GM19395 (cell line): Measurements from ENCODE around the gene CST11.

ENCODE experiments used
- ATAC-seq: cut with Tn5 transposase; IDR thresholded peaks from one replicate; pipeline ENCODE4 v1.9.1; 2021; ENCODE audit warnings: mild to moderate bottlenecking, moderate library complexity; ENCODE audit not compliant: unreplicated experiment

The CST11 gene

DNA sequence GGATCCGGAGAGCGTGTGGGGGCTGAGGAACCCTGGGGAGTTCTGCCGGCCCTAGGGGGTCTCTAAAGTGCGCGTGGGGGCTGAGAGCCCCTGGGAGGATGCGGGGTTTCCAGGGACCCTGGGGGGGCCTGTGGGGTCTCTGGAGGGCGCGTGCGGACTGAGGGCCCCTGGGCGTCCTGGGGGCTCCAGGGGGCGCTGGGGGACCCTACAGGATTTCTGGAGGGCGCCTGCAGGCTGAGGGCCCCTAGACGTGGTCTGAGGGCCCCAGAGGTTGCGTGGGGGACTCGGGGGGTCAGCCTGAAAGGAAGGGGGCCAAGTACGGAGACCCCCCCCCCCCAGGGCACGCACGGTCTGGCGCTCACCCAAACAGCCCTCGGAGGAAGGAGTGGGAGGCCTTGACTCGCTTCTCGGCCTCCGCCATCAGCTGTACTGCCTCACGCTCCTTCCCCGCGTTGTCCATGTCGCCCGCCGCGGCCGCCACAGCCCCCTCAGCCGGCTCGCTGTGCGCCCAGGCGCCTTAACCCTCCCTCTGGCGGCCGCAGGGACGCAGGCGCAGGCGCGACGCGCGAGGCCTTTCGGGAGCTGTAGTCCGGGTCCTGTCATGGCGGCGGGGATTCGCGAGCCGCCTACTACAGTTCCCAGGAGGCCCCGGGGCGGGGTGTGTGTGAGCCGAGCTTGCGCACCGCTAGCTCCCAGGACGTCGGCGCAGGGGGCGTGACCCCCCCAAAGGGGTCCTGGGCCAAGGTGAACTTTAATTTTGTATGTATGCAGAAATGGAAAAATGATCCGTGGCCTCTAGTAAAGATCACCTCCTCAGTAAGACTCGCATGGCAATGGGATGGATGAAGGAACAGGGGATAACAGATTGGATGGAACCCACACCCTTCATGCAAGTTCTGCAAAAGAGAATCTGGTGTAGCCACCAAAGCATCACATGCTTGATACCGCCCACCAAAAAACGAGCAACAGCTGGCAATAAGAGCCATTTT is 31.4 kb downstream of the CST11 start, which contains the start of gene NAPB:
NAPB (minus strand) TSS at position 546 of the 989 bp plus-strand sequence; CDS start at position 460, 86 bp downstream.
- ATAC-seq: peak; percentile 95

DNA sequence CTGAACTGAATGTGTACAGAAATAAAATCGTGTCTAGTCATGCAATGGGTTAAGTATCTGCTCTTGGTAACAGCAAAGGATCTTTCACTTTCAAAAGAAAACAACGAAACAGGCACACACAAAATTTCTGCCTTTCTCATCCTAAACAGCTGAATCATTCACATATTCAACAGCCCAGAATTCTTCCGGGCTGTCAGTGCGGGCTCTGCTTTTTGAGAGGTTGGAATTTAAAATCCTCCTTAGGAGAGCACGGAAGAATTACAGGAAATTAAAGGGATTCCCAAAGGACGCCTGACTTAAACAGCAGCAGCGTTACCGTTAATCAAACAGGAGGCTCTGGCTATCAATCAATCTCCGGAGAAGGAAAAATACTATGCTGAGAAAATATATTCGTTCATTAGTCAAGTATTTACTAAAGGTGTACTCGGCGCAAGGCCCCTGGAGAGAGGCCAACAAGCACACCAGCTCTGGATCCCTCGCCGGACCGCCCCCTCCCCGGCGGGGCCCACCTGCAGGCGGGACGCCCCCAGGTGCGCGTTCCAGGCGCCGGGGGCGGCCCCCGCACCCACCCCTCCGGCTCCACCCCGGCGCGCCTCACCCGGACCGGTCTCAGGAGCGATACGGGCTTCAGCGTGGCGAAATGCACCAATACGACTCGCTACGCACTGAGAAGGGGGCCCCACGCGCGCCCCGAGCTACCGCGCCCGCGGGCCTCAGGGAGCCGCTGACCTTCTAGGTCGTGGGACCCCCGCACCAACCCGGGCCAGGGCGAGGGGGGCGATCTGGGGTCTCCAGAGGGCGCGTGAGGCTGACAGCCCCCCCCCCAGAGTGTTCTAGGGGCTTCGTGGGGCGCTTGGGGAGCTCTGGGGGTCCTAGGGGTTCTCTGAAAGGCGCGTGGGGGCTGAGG is 32.4 kb downstream of the CST11 start:
- peak; percentile 42 for ATAC-seq

DNA sequence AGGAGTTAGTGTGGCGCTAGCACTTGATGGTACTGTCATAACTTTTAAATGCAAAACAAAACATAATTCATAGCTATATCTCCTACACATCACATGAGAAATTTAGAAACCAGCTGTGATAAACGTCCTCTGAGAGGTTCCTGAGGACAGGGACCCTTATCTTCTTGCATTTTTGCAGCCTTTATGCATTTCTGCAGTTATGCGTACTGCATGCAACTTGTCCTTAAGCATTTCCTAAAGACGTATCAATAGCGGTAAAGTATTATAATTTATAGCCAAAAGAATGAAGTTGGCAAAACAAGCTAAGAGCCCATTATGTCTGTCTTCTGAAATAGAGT is 33.0 kb downstream of the CST11 start:
- ATAC-seq: no peak

DNA sequence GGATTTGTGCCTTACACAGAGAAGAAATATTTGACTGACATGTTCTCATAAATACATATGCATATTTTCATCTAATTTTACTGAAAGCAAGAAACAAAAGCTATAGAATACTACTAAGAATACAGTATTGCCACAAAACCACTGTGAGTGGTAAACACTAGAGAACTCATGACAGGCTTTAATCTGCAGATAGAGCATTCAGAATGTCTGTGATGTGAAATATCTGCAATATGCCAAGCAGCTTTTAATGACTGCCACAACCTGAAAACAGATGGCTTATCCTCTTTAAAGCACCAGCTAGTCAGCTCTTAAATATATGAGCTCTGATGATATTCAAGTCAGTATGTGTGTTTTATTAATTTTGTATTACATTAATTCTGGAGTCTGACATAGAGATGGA is 34.8 kb downstream of the CST11 start:
- no peak for ATAC-seq

DNA sequence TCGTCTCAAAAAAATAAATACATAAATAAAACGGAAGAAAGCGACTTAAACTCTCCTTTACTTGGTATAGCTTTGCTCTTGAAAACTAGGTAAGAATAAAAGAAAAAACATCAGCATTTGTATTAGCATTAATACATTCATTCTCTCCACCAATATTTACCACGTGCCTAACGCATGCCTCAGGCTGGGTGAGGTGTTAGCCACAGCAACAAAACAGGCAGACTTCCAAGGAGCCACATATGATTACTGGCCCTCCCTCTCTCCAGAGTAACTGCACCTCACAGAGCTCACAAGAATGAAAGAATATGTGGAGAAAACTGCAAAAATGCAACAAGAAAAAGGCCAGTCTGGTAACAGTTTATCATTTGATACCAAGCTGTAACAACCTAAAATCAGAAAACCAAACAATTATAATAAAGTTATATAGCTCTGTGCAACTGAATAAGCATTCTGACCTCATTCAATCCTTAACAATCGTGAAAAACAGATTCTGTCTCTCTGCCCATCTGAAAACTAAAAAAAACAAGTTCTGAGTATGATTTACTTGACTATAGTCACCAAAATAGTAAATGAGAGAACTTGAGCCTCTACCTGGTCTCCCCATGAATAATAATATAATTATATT is 36.6 kb downstream of the CST11 start:
- ATAC-seq: no peak

DNA sequence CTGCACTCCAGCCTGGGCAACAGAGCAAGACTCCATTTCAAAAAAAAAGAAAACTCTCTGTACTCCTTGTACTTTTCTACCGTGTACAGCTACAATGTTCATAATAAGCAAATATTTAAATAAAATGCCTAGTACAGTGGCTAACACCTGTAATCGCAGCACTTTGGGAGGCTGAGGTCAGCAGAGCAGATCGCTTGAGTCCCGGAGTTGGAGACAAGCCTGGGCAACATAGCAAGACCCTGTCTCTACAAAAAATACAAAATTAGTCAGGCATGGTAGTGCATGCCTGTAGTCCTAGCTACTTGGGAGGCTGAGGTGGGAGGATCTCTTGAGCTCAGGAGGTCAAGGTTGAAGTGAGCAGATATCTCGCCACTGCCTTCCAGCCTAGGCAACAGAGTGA is 37.1 kb downstream of the CST11 start:
- ATAC-seq: no peak

DNA sequence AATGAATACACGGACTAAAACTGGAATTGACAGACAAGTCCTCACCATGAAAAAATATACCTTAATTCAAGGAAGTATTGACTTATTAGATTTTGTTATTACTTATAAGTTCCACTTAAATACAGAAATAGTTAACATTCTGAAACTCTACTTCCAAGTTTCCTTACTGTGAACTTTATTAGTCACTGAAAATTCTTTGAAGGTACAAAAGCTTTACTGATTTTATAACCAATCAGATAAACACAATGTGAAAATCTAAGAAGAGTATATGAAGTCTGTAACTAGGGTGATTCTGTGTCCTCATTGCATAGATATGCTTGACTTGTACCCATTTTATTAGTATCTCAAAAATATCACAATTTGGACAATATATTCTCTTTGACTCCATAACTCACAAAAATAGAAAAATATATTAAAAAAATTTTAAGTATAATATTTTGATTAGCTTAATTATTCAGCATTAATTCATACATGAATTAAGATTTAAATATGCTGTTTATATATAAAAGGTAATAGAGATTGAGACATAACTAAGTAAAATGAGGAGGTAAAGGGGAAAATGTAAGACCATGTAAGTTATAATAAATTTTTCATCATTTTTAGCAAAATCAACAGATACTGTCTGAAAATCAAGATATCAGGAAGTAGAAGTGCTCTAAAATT is 38.0 kb downstream of the CST11 start:
- no peak for ATAC-seq

DNA sequence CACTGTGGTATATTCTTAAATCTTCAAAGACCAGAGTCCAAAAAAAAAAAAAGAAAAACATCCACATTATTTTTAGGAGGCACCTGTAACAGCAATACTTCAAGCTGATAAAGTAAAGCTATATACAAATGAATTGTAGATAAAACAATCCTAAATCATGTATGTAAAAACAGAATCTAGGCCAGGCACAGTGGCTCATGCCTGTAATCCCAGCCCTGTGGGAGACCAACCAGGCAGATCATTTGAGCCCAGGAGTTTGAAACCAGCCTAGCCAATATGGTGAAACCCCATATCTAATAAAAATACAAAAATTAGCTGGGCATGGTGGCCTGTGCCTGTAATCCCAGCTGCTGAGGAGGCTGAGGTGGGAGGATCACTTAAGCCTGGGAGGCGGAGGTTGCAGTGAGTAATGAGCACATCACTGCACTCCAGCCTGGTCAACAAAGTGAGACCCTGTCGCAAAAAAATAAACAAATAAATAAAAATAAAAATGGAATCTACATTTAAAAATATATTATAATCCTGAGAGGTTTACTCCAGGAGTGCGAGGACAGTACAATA is 38.7 kb downstream of the CST11 start:
- no peak for ATAC-seq

DNA sequence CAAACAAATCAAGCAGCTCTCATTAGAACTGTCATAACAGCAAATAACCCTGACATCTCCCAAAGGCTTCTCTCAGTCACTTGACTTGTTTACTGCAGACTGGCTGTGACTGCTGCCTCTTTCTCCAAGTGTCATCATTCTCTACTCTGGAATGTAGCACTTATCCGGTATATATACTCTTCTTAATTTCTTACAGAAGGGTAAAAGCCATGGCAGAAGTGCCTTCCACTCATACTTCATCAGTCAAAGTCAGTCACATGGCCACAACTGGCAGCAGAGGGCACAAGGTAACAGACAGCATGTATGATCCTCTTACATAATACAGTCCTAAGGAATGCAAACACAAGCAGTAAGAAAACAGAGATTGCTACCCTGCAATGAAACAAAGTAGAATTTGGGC is 40.6 kb downstream of the CST11 start:
- ATAC-seq: no peak

DNA sequence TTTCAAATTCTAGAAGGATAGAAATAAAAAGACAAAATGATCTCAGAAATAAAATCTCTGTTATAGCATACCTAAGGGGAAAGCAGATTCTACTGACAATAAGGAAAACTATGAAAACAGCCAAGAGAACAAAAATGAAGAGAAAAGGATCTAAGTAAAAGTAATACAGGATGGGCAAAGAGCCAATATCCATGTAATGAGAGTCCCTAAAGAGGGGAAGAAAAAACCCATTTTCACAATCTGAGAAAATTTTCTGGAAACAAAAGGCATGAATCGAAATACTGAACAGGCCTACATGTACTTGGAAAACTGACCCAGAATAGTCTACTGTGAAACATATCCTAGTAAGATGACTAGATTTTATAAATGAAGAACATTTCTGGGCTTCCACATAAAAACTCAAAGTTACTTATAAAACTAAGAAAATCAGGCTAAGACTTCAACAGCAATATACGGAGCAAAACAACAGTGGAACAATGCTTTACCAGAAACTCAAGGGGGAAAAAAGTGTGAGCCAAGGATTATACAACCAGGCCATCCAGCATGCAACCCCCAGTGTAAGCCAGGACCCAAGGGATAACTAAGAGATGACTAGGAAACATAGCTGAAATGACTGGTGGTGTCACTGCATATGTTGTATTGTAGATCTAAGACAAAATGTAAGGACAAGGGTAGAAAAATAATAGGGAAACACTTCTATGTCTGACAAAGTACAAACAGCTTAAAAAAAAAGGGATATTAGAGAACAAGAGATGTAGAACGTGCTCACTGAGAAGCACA is 41.6 kb downstream of the CST11 start:
- no peak for ATAC-seq

DNA sequence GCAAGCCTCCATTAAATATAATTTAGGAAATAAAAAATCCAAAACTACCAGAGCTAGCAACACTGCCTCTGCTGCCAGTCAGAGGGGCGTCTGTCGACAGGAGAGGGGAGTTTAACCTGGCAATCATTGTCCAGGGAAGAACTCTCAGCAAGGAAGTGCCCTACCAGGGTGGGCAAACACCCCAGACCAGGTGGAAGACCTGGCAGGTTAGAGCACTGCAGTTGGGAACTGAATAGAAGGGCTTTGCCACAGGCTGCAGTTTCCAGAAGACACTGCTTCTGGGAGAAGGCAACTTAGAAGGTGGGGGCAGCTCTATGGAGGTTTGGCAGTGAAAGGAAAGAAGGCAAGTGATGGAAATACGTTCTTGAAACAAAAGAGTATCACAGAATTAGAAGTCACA is 42.9 kb downstream of the CST11 start:
- ATAC-seq: no peak

DNA sequence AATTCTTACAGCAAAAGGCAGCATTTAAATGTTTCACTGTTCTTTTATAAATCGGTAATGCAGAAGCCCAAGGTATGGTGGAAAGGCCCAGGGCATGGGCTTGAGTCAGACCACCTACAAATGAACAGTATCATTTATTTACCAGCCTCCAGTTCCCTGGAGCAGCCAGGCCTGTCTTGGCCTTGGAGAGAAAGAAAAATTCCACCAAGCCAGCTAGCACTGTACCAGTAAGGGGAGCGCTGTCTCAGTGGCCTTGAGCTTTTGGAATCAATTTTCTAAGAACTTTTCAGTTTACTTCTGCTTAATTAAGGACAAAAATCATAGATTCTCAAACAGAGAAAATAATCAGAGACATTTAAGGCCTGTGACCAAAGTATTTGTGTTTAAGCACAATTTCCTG is 43.7 kb downstream of the CST11 start:
- no peak for ATAC-seq

DNA sequence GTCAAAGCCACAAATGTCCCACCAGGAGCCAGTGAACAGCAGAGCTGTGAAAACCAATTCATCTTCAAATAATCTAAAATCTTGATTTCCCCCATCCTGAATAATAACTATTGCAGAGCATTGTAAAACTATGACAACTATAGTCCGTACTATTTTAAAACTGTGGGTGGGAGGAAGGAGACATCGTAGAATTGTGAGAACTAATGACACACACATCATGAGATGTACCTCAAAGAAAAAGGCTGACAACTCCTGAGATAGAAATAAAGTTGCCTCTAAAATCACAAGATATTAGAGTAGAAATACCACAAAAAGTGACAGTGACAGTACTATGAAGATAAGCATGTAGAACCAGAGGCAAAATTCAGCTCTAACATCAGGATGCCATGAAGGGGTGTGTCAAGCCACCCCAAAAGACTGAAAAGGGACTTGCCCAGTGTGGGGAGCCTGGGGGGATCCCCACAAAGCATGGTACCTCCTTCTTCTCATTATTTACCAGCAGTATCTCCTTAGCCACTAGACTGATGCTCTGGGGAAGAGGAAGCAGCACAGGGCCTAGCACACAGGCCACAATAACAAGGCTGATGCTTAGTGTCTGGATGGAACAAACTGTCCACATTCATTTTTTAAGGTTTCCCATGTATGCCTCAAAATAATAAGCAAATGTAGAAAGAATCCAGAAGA is 44.8 kb downstream of the CST11 start:
- peak; percentile 81 for ATAC-seq

DNA sequence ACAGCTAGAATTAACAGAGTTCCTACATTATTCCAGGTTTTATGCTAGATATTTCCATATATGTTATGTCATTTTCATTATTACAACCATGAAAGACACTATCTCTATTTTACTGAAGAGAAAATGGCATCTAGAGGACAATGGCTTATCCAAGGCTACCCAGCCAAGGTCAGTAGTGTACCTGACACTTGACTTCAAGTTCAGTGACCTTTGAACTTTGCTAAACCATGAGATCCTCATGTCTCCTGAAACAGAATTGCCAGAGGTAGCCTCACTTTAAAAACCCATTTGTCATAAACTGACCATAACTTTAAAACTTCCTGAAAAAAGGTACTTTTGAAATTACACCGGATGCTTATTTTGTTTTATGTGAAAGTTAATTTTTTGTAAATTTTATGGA is 45.8 kb downstream of the CST11 start:
- no peak for ATAC-seq

DNA sequence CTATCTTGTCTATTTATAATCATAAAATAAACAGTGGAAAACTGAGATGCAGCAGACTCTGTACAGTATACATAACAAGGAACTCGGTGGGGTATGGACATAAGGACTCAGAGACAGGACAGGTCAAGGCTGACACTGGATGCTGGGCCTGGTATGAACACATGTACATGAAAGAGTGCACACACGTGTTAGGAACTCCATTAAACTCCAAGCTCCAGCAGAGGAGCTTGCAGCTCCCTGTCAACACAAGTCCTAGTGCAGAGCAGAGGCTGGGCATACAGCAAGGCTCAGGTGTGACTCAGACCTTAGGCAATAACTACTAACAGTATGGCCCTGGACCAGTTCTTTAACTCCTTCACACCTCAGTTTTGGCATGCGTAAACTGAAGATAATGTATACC is 48.5 kb downstream of the CST11 start:
- no peak for ATAC-seq

DNA sequence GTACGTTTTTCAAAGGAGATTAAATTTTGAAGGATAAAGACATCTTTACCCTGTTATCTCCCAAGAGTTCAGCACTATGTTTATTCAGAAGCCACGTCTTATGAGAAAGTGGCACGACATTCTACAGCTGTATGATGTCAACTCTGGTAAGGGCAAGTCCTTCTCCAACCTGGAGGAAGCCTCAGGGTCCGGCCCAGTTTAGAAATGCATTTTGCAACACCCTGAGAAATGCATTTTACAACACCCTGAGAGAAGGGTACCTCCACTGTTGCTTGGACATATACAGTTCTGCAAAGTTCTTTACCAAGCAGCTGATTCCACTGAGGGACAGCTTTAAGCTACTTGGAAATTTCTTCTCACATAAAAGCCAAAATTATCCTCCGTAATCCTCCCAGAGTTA is 48.9 kb downstream of the CST11 start:
- no peak for ATAC-seq

DNA sequence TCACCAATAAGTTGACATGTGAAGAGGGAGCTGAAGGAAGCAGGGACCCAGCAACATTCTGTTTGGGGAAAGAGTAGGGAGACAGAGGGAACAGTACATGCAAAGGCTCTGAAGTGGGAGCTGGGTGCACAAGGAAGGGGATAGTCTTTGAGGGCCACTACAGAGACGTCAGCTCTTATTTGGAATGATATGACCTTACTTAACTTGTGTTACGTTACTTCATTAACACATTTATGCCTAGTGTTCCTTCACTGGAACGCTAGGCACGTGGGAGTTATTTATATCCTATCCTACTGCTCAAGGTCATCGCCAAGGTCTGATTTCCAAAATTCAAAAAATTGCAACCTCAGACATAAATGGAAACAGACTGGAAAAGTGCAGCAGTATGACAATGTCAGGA is 51.6 kb downstream of the CST11 start:
- no peak for ATAC-seq
